ENCODE results near the gene CD40LG.

GRCh38 chrX:136647677-136648360 lies at the start of gene CD40LG:
- TF ChIP-seq, protein P1, sequence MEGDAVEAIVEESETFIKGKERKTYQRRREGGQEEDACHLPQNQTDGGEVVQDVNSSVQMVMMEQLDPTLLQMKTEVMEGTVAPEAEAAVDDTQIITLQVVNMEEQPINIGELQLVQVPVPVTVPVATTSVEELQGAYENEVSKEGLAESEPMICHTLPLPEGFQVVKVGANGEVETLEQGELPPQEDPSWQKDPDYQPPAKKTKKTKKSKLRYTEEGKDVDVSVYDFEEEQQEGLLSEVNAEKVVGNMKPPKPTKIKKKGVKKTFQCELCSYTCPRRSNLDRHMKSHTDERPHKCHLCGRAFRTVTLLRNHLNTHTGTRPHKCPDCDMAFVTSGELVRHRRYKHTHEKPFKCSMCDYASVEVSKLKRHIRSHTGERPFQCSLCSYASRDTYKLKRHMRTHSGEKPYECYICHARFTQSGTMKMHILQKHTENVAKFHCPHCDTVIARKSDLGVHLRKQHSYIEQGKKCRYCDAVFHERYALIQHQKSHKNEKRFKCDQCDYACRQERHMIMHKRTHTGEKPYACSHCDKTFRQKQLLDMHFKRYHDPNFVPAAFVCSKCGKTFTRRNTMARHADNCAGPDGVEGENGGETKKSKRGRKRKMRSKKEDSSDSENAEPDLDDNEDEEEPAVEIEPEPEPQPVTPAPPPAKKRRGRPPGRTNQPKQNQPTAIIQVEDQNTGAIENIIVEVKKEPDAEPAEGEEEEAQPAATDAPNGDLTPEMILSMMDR (IDR thresholded peaks at IDR 0.05): no peak
- TF ChIP-seq EP300 (IDR thresholded peaks at IDR 0.05) (no peak), POLR2A (IDR thresholded peaks at IDR 0.05) (no peak)

Data from tibial nerve (tissue), 4 donors.